ENCODE data around the gene ZNF716. TPM values are rescaled to one million over a fixed set of nuclear protein-coding genes. Genes with fewer than 3 reads are reported as not detected.
"Not testable (repeated sequence)": the region's sequence is repeated elsewhere in the genome, so short reads cannot be mapped to it uniquely, and the experiment has no call there.

Gene ZNF716
- not detected for total RNA-seq

DNA sequence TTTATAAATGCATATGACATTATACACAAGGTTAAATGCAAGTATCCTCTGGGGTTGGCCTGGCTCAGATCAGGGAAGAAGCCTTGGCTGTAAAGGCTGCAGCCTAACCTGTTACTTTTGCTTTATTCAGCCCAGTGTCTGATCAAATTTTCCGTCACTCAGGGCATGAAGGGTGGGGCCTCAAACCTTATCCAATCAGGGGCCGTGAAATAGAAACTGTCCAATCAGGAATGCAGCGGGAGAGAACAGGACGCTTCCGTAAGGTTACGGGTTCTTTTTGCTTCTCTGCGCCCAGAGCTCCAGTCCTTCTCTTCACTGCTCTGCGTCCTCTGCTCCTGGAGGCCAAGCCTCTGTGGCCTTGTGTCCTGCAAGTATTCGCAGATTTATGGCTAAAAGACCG lies at the start of gene ZNF716:
Gene ZNF716 (plus strand): TSS at position 274 of the 400 bp plus-strand sequence. CDS start 112 bp downstream, at position 386.
- no peaks in the 10 kb centered on the region for H3K4me1 ChIP-seq
- no peak within 1 kb of the TSS for H3K4me3 ChIP-seq
- H3K27me3 ChIP-seq = no peaks in the 10 kb centered on the region
- H3K9me3 ChIP-seq = peaks cover 0 to 7% of the 10 kb centered on the region in 2 donors
- H3K36me3 ChIP-seq = no peaks in the 10 kb centered on the region
- DNase-seq (ENCODE audit: low spot score) = no peak
- no peak for TF ChIP-seq CTCF (IDR thresholded peaks at IDR 0.05)
- H3K27ac ChIP-seq = no peak within 1 kb of the TSS

DNA sequence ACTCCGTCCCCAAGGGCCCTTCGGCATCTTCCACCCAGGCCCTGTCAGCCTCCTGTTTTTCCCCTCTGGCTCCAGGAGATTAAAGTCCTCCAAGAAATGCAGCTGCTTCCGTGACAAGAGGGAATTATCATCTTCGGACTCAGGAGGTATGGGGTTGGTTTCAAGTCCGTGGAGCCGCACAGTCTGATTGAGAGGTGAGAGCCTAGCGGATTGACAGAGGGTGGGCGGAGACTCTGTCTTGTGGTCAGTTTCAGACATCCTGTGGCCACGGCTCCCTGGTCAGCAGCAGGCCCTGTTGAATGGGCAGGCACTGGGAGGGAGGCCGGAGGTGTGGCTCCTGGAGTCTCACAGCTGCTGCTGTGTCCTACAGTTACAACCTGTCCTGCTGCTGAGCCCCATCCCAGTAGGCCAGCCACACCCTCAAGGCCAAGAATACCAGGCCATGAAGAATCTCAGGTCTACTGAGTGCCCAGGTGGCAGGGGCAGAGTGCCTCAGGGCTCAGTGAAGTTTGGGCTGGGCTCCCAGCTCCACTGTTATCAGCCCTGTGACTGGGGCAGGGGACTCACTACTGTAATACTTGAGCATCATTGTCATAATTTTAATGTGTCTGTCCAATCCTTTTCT lies 49.3 kb upstream of the ZNF716 start:
- TF ChIP-seq CTCF (IDR thresholded peaks at IDR 0.05) = no peak
- H3K4me3 ChIP-seq = no peak overlapping the region
- H3K36me3 ChIP-seq = no peaks in the 10 kb centered on the region
- H3K9me3 ChIP-seq = no peaks in the 10 kb centered on the region
- H3K27ac ChIP-seq = no peak overlapping the region
- no peaks in the 10 kb centered on the region for H3K27me3 ChIP-seq
- no peaks in the 10 kb centered on the region for H3K4me1 ChIP-seq
- DNase-seq (ENCODE audit: low spot score) = peak; percentile 23

- not testable (repeated sequence) for H3K4me1 ChIP-seq; H3K9me3 ChIP-seq; H3K27ac ChIP-seq; H3K4me3 ChIP-seq; DNase-seq (ENCODE audit: low spot score); H3K27me3 ChIP-seq; H3K36me3 ChIP-seq
Observed at GRCh38 chr7:57403051-57403450, 46.9 kb upstream of the ZNF716 start.

DNA sequence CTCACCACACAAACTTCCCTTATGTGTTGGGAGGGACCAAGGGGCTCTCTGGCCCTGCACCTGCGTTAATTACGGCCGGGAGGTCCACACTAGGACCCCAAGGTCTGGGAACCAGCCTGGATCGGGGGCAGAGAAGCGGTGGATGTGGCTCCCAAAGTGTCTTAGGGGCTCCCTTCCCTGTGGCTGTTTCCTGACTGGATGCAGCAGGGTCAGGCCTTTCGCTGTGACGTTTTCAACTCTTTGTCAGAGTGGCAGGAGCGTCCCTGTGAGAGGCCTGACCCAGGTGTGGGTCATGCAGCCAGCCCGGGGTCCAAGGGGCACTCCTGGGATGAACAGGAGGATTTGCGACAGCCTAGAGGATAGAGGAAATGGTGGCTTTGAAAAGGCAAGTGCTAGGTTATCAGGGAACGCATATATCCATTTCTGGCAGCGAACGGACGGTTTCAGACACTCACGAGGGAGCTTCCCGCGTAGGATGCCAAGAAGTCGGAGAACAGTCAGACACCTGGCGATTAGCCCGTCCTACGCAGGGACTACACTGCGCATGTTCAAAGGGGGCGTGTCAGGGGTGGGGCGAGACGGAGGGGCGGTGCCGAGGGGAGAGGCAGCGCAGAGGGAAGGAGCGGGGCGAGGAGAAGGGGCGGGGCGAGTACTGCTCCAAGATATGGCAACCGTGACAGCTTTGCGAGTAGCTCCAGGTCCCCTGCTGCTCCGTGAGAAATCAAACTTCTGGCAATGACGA lies 46.2 kb upstream of the ZNF716 start:
- H3K4me1 ChIP-seq = no peaks in the 10 kb centered on the region
- no peak for DNase-seq (ENCODE audit: low spot score)
- no peaks in the 10 kb centered on the region for H3K27me3 ChIP-seq
- H3K9me3 ChIP-seq = no peaks in the 10 kb centered on the region
- peak overlapping the region; percentile 21 to 43 for H3K4me3 ChIP-seq
- H3K27ac ChIP-seq = peak overlapping the region in 1 of 2 donors; percentile 62
- no peaks in the 10 kb centered on the region for H3K36me3 ChIP-seq
- TF ChIP-seq CTCF (IDR thresholded peaks at IDR 0.05) = no peak

- Histone ChIP-seq H3K9me3 (no peaks in the 10 kb centered on the region), H3K27ac (peak overlapping the region in 1 of 2 donors; percentile 62), H3K27me3 (no peaks in the 10 kb centered on the region), H3K36me3 (no peaks in the 10 kb centered on the region), H3K4me1 (no peaks in the 10 kb centered on the region), H3K4me3 (peak overlapping the region; percentile 21 to 43)
- peak; percentile 44 for DNase-seq (ENCODE audit: low spot score)
- no peak for TF ChIP-seq CTCF (IDR thresholded peaks at IDR 0.05)
Observed at GRCh38 chr7:57404343-57404966, 45.5 kb upstream of the ZNF716 start.

- H3K9me3 ChIP-seq = no peaks in the 10 kb centered on the region
- H3K36me3 ChIP-seq = no peaks in the 10 kb centered on the region
- DNase-seq (ENCODE audit: low spot score) = peak; percentile 9
- no peaks in the 10 kb centered on the region for H3K27me3 ChIP-seq
- peak overlapping the region in 1 of 2 donors; percentile 43 for H3K4me3 ChIP-seq
- H3K27ac ChIP-seq = peak overlapping the region in 1 of 2 donors; percentile 51
- TF ChIP-seq CTCF (IDR thresholded peaks at IDR 0.05) = no peak
- H3K4me1 ChIP-seq = no peaks in the 10 kb centered on the region
Observed at GRCh38 chr7:57404967-57405421, 45.0 kb upstream of the ZNF716 start.
